DMS153 treated with DMSO at 0.1 percent for 48 hours (cell line): Measurements from ENCODE around the gene TCF7.
"Not testable (repeated sequence)": the region's sequence is repeated elsewhere in the genome, so short reads cannot be mapped to it uniquely, and the experiment has no call there.

Experiments
- DNase-seq: peaks from one replicate; lab custom pipeline; 2025; ENCODE audit not compliant: unreplicated experiment; lab: John Stamatoyannopoulos, UW

The TCF7 gene

DNA sequence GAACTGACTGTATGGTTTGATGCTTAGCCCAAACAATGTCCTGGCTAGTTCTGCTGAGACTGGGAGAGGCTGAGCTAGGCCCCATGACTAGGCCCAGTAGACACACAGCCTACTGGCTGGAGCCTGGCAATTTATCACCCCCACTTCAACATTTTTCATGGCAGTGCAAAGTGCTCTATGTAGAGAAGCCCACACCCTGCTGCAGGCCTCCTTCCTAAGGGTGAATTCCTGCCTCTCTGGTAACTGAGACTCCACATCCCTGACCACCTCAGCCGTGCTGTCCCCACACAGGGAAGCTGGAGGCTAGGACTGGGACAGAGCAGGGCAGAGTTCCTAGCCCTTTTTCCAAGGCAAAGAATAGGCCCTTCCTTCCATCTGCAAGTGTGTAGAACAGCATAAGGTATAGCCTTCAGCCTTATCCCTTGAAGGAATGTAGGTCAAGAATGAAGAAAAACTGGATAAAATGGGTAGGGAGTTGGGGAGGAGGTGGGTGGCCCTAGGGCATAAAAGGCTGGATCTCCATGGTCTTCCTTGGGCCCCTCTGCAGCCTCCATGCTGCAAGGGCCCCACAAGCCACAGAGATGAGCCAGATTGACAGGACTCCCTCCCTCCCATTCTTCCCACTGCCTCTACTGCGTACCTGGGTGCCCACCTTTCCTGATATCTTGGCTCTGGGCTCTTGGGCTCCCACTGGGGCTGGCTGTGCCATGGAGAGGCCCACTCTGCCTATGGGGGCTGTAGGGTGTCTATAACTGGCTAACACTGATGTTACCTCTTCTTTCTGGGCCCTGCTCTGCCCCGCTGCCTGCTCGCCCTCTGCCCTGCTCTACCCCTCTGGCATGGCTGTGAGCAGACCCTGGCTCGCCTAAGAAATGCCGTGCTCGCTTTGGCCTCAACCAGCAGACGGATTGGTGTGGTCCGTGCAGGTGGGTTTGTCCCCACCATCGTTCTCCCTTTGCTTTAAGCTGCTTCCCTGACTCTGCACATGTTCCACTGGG lies 29.8 kb downstream of the TCF7 start:
- no peak for DNase-seq

DNA sequence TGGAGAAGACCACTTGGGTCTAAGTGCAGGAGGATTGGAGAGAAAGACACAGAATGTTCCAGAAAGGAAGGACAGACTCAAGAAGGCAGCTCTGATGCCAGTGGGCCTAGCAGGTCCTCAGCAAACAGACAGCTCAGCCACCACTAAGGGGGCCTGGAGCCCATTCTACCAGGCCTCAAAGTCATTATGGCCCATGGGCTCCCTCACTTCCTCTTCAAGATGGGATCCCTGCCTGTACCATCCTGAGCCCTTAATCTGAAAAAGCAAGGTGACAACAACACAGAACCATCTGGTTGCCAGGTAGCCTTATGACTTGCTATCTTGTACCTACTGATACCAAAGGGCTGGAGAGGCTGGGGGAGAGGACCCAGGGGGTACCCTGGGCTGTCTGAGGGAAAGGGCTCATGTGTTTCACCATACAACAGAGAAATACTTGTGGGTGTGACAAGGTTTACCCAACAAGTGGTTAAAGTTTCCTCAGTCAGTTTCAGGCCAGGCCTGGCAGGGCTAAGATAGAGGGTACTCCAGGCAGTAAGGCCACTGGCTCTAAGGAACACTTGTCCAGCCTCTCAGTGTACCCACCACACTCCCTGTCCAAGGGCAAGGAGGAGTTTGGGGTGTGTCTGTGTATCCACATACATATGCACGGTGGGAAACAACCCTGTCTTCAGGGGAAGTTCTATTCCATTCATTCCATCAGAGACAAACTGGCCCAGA lies 30.7 kb downstream of the TCF7 start:
- DNase-seq: no peak

DNA sequence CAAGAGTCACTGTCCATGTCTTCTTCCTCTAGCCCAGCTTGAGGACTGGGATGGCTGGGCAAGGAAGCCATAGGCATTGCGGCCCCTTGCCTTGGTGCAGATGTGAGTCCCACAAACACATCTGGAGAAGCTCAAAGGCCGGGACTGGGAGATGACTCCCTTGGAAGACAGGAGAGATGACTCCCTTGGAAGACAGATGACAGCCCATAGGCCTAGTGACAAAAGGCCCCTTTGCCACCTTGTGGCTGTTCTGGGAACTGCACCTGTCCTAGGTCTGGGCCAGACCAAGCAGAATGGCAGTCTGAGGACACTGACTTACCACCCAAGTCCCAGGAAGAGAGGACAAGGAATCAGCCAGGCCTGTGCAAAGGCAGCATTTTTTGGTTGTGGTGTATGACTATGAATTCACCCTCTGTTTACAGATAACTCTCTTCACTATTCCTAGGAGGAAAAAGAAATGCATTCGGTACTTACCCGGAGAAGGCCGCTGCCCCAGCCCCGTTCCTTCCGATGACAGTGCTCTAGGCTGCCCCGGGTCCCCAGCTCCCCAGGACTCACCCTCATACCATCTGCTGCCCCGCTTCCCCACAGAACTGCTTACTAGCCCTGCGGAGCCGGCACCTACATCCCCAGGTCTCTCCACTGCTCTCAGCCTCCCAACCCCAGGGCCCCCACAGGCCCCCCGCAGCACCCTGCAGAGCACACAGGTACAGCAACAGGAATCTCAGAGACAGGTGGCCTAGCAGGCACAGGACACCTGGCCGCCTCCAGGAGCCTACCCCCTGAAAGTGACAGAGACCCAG lies 31.5 kb downstream of the TCF7 start:
- DNase-seq: peak; percentile 5

DNA sequence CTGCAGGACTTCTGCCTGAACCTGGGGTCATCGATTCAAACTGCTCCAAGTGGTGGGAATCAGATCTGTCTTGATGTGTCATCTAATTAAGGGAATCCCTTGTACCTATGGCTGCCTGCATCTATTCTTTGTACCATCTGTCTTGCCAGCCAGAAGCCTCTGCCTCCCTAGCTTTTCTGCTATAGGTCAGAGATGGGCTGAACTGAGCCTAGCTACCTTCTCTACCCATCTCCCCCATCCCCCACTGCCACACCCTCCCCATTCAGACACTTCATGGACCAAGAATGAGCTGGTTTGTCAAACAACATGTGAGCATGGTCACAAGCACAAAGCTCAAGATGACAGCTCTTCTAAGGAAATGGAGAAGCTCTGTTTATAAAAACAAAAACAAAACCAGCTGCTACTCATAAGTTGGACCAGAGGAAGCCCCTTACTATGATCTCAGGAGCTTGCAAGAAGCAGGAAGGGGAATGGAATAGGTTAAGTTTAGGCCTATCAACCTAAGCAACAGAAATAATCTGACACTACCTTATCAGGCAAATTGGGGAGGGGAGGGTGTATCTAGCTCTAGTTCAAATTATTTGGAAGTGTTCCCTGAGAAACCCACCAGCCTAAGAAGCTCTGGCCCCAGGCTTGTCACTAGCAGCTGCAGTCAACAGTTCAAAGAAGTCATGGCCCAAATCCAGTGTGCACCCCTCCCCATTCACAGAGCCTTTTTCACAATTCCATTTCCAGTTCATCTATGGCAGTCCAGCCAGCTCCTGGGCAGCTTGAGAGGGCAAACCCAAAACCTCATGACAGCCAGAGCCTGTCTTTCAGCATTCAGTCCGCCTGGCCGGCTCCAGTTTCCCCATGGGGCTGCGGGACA lies 32.4 kb downstream of the TCF7 start:
- no peak for DNase-seq

GRCh38 chr5:134148316-134148715 lies 33.8 kb downstream of the TCF7 start:
- no peak for DNase-seq

GRCh38 chr5:134148986-134149539 lies 34.6 kb downstream of the TCF7 start:
- DNase-seq: no peak

DNA sequence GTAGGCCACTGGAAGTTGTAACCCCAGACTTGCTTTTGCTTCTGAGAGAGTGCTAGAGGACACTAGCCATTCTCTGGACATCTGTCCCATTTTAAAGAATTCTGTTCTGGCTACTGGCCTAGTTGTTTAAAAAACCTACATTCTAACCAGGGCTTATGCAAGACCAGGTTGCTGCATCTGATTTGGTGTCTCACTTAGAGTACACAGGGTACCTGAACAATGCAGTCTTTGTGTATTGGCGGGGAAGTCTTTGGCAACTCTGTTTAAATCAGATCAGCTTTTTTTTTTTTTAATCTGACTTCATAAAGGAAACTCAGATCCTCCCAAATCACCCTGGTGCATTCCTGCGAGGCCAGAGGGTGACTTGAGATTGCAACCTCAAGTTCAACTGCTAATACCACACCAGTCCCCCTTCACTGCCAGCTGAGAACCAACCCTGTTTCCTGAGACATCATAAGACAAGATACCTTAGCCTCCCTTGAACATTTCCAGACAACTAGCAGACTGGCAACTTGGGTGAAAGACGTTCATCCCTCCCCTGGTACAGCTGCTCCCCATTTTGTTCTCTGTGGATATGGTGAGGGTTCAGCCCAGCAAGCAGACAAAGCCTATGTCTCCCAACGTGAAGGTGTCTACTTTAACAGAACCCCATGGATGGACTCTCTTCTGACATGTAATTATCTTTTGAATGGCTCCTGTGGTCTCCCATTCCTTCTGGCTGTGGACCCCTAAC lies 35.3 kb downstream of the TCF7 start:
- no peak for DNase-seq

DNA sequence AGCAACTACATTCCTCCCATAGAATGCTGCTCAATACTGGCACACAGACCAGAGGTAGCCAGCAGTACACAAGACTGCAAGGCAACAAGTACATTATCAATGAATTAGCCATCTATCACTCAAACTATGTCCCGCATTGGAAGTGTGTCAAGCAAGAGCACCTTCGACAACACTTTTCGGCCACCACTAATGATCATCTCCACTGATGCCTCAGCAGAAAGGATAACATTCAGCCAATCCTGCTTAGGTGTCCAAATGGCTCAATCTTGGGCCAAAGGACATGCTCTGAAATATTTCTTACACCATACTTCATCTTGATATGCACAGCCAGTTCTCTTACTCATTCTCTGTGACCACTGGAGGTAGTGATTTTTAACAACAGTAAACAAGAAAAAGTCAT lies 37.2 kb downstream of the TCF7 start:
- DNase-seq: no peak

DNA sequence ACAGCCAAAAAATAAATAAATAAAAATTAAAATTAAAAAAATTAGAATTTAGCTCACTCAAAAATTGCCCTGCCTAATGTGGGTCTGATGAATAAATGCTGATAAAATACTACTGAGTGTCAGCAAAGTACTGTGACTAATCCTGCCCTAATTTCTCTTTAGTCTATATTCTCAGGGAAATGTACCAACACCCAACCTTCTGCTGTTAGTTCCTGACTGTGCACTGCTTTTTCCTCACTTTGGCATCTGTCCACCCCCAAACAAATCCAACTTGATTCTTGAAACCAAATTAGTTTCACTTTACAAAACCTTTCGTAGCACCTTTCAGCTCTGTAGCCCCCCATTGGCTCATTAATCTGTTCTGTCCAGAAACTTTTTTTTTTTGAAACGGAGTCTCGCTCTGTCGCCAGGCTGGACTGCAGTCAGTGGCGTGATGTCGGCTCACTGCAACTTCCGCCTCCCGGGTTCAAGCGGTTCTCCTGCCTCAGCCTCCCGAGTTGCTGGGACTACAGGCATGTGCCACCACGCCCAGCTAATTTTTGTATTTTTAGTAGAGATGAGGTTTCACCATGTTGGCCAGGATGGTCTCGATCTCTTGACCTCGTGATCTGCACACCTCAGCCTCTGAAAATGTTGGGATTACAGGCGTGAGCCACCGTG lies 37.8 kb downstream of the TCF7 start:
- DNase-seq: not testable (repeated sequence)

DNA sequence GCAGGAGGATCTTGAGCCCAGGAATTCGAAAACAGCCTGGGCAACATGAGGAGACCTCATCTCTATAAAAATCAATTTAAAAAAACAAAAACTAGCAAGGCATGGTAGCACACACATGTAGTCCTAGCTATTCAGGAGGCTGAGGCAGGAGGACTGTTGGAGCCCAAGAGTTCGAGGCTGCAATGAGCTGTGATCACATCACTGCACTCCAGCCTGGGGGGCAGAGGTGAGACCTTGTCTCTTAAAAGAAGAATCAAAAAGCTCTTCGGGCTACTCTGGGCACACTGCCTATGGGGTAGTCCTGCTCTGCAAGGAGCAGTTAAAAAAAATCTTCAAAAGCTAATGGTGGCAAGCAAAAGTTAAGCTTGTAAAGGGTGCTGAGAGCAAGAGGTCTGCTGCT lies 38.8 kb downstream of the TCF7 start:
- DNase-seq: no peak

- no peak for DNase-seq
These were observed 39.2 kb downstream of the TCF7 start for GRCh38 chr5:134153657-134154056.

GRCh38 chr5:134161513-134162395 lies 47.3 kb downstream of the TCF7 start:
- DNase-seq: no peak

- no peak for DNase-seq
These were observed 48.1 kb downstream of the TCF7 start for GRCh38 chr5:134162592-134162991.

DNA sequence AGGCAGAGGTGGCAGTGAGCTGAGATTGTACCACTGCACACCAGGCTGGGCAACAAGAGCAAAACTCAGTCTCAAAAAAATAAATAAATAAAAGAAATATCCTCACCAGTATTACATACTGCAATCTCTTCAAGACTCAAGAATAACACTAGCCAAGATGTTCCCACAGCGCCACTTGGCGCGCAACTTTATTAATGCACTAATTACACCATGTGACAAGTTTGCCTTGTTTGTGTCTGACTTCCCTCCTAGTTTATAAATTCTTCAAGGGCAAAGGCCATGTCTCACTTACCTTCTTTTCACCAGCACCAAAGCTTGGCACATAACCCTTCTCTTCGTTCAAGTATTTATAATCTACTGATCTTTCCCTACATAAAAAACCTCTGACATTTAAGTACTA lies 57.5 kb downstream of the TCF7 start:
- DNase-seq: no peak

DNA sequence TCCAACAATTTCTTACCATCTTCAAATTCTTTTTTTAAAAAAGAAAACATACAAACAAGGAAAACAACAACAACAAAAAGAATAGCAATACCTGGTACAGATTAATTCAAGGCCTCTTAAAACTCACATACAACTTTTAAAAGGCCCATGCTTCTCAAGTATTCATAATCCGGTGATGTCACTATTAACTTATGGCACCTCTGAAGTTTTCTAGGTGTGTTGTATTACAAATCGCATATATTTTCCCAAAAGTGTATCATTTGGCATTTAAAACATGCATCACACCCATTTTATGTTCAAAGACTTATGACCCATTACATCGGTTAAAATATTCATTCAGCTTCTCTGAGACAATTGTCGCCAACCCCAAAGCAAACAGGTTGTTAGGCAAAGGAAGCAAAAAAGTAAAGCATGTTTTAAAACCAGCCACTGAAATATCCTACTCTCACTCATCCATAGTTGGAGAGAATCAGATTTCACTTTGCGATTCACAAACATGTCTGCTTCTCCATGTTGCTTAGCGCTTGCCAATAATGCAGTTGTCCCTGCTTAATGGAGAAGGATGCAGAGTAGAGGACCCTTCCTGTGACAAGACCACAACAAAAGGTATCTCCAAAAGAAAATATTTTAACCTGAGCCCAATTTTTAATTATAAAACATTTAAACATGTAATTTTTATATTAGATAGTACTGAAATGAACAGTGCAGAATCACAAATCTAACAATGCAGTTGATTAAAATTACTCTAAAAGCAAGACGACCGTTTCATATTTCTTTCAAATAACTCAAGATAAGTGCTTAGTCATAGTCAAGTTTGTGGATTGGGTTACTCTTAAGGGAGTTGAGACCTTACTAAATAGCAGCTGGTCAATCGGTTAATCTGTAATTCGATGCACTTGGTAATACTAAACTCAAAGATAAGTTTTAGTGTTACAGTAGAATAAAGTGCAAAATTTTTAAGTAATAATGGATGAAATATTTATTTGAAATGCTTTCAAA lies 60.7 kb downstream of the TCF7 start:
- DNase-seq: no peak

GRCh38 chr5:134175921-134176510 lies 61.5 kb downstream of the TCF7 start:
- DNase-seq: no peak
